ENCODE results near the gene KIAA0753. TPM values are rescaled to one million over a fixed set of nuclear protein-coding genes. Genes with fewer than 3 reads are reported as not detected.

KIAA0753 gene
- total and polyA plus RNA-seq, 2 of the 13 experiments (the other 11 are each of a cell fraction or from before 2014, with no cell fraction given) = 5.2 to 9.1 TPM

GRCh38 chr17:6683081-6683684, 42.7 kb upstream of the KIAA0753 start (continued):
- TF ChIP-seq E2F2 (CRISPR knock-in tag; IDR thresholded peaks at IDR 0.05; ENCODE audit: borderline replicate concordance) (no peak), ZNF768 (CRISPR knock-in tag; IDR thresholded peaks at IDR 0.05) (no peak), ZNF781 (CRISPR knock-in tag; IDR thresholded peaks at IDR 0.05; ENCODE audit: borderline replicate concordance, not compliant biosample characterization) (peak; percentile 60), RAD51 (IDR thresholded peaks at IDR 0.05; ENCODE audit: borderline replicate concordance) (no peak), PPARG (CRISPR knock-in tag; conservative IDR thresholded peaks at IDR 0.05) (peak; percentile 51; the same call in 1 of the 2 replicates), ZNF362 (CRISPR knock-in tag; IDR thresholded peaks at IDR 0.05; ENCODE audit: borderline replicate concordance) (no peak), ZNF616 (CRISPR knock-in tag; IDR thresholded peaks at IDR 0.05; ENCODE audit: low read depth) (no peak), ZNF251 (CRISPR knock-in tag; IDR thresholded peaks at IDR 0.05) (no peak), ZNF841 (CRISPR knock-in tag; IDR thresholded peaks at IDR 0.05; ENCODE audit: borderline replicate concordance) (no peak), CENPT (CRISPR knock-in tag; IDR thresholded peaks at IDR 0.05; ENCODE audit: low read depth) (no peak), MYNN (CRISPR knock-in tag; IDR thresholded peaks at IDR 0.05; ENCODE audit: low read depth) (no peak), MAFK (conservative IDR thresholded peaks at IDR 0.05 in 1 of 2, IDR thresholded peaks at IDR 0.05 in 1 of 2; ENCODE audit: low read length in 2 of 2) (no peak), ZNF800 (CRISPR knock-in tag; IDR thresholded peaks at IDR 0.05) (peak; percentile 65; the same call in 1 of the 2 replicates), KLF9 (CRISPR knock-in tag; IDR thresholded peaks at IDR 0.05; ENCODE audit: low read depth) (no peak), BRD4 (CRISPR knock-in tag; IDR thresholded peaks at IDR 0.05) (peak; percentile 25; the same call in 1 of the 2 replicates), ZBTB8A (CRISPR knock-in tag; IDR thresholded peaks at IDR 0.05; ENCODE audit: borderline replicate concordance, low read depth) (no peak), CSRNP2 (CRISPR knock-in tag; conservative IDR thresholded peaks at IDR 0.05; ENCODE audit: low read depth) (no peak), ZNF775 (CRISPR knock-in tag; IDR thresholded peaks at IDR 0.05; ENCODE audit: borderline replicate concordance) (no peak), ZNF121 (CRISPR knock-in tag; IDR thresholded peaks at IDR 0.05) (no peak), ZNF451 (CRISPR knock-in tag; IDR thresholded peaks at IDR 0.05) (no peak), ZNF343 (CRISPR knock-in tag; IDR thresholded peaks at IDR 0.05) (no peak), ARNT2 (CRISPR knock-in tag; IDR thresholded peaks at IDR 0.05; ENCODE audit: low read depth) (peak; percentile 55; the same call in 1 of the 2 replicates), DNMT3B (CRISPR knock-in tag; conservative IDR thresholded peaks at IDR 0.05) (no peak), ZNF598 (CRISPR knock-in tag; IDR thresholded peaks at IDR 0.05; ENCODE audit: borderline replicate concordance) (peak; percentile 21; the same call in 1 of the 2 replicates), SALL1 (CRISPR knock-in tag; IDR thresholded peaks at IDR 0.05) (peak; percentile 38; the same call in 1 of the 2 replicates)
